ENCODE measurements around the gene CKLF.

Gene CKLF

DNA sequence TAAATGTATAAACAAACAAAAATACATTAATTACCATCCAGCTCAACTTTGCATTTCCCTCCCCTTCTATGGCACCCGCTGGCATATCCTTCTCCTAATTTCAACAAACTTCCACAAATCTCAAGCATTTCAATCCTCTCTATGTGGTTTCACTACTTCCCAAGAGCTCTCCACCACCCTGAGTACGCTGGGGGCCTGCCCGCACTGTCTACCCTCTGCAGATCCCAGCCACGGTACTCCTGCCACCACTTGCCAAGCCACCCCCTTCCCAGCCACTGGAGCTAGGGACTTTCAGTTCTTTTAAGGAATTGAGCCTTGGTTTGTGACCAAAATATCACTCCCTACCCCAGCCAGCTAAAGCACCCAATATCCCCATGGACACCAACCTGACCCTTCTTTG, 4.3 kb upstream of the CKLF start:
- TF ChIP-seq, protein P1, sequence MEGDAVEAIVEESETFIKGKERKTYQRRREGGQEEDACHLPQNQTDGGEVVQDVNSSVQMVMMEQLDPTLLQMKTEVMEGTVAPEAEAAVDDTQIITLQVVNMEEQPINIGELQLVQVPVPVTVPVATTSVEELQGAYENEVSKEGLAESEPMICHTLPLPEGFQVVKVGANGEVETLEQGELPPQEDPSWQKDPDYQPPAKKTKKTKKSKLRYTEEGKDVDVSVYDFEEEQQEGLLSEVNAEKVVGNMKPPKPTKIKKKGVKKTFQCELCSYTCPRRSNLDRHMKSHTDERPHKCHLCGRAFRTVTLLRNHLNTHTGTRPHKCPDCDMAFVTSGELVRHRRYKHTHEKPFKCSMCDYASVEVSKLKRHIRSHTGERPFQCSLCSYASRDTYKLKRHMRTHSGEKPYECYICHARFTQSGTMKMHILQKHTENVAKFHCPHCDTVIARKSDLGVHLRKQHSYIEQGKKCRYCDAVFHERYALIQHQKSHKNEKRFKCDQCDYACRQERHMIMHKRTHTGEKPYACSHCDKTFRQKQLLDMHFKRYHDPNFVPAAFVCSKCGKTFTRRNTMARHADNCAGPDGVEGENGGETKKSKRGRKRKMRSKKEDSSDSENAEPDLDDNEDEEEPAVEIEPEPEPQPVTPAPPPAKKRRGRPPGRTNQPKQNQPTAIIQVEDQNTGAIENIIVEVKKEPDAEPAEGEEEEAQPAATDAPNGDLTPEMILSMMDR (IDR thresholded peaks at IDR 0.05; ENCODE audit: insufficient read depth, low read depth, low read length, missing control alignments) = no peak
- no peak for DNase-seq (ENCODE audit: low read depth)
- H3K4me3 ChIP-seq (ENCODE audit: low read length) = no peak overlapping the region

DNA sequence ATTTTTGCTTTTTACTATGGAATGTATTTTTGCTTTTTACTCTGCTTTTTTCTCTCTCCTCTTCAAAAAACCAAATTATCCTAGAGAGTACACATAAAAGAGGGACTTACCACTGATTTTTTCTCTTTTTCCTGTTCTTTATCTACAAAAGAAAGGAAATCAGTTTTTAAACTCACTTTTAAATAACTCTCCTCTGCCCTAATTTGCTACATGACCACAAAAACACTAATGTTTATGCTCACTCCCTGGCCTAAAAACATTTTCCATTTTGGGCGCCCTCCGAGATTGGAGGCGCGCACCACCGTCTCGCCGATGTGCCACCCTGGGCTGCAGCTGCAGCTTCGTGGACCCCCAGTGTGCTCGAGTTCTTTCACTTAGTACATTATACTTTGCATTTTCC, 3.5 kb upstream of the CKLF start:
- DNase-seq (ENCODE audit: low read depth) = no peak
- TF ChIP-seq, protein P1 (IDR thresholded peaks at IDR 0.05; ENCODE audit: insufficient read depth, low read depth, low read length, missing control alignments) = no peak
- H3K4me3 ChIP-seq (ENCODE audit: low read length) = peak overlapping the region; percentile 72

DNA sequence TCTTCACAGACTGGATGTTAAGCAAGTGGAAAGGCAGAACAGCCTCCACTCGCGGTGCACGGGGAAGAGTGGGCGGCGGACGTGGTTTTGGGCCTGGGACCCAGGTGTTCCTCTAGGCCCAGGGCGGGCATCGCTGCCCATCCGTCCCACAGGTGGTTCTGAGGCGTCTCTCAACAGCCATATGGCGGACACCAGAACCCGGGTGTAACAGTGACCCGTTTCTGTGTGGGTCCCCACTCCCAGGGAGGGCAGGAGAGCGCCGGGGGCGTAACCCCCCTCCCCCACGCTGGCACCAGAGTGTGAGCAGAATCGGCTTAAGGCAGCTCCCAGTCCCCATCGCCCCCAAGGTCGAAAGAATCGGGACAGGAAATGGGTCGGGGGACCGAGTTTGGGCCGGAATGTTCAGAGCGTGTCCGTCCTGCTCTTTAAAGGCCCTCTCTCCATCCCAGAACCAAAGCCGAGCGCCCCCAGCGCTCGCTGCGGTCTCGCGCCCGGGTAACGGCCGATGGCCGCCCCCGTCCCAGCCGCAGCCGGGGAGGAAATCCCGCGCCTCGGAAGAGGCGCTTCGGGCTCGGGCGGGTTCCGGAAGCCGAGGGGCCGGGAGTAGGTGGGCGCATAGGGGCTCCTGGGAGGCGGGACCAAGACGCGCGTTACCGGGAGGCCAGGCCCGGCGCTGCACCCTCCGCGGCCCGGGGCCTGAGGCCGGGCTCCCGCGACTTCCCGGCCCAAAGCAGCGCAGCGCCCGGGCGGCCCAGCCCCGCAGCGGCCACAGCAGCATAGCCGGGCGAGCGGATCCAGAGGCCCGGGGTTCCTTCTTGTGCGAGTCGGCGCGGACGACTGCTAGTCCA, 2.9 kb upstream of the CKLF start, which contains the start of gene TK2:
Gene TK2, minus strand, starts transcription at position 839 of the 848 bp plus-strand sequence. Its CDS starts 61 bp downstream, at position 778.
- TF ChIP-seq, protein P1 (IDR thresholded peaks at IDR 0.05; ENCODE audit: insufficient read depth, low read depth, low read length, missing control alignments) = no peak
- H3K4me3 ChIP-seq (ENCODE audit: low read length) = peak within 1 kb of the TSS; percentile 72
- DNase-seq (ENCODE audit: low read depth) = peak; percentile 74

DNA sequence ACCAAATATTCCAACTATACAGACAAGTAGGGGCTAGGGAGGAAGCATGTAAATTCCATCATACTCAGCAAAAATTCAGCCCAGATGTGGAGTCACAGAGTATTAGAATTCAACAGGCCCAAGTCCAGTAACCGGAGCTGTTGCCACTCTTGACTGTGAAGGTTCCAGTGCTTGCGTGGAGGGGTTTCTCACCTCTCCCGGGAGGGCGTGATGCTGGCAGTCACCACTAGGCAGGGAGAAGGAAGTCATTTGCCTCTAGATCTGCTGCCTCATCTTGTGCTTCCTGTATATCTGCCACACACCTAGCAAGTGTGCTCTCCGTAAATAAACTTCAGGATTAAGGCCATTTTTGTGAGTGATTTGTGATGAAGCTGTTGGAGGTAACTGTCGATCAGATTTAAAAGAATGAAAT, 1.0 kb upstream of the CKLF start:
- H3K4me3 ChIP-seq (ENCODE audit: low read length) = no peak overlapping the region
- peak; percentile 27 for DNase-seq (ENCODE audit: low read depth)
- TF ChIP-seq, protein P1 (IDR thresholded peaks at IDR 0.05; ENCODE audit: insufficient read depth, low read depth, low read length, missing control alignments) = peak; percentile 35

DNA sequence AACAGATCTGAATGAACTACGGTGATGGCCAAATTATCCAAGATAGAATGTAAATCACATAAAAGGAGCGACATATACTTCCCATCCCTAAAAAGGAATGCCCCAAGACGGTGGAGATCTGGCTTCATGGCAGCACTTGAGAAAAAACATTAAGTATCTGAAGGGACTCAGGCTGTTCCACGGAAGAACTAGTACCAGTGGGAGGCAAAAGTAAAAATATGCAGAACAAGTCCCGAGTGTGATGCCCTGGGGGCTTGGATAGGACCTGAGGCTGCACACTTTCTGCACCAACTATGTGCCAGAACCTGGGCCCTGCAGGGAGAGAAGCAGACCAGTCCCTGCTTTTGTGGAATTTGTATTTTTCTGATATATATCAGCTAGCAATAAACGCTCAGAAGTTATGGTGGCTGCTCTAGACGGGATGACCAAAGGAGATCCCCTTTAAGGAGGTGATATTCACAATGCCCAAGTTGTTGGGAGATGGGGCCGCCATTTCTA, 539 bp upstream of the CKLF start:
- TF ChIP-seq, protein P1 (IDR thresholded peaks at IDR 0.05; ENCODE audit: insufficient read depth, low read depth, low read length, missing control alignments) = no peak
- peak overlapping the region; percentile 73 for H3K4me3 ChIP-seq (ENCODE audit: low read length)
- no peak for DNase-seq (ENCODE audit: low read depth)

DNA sequence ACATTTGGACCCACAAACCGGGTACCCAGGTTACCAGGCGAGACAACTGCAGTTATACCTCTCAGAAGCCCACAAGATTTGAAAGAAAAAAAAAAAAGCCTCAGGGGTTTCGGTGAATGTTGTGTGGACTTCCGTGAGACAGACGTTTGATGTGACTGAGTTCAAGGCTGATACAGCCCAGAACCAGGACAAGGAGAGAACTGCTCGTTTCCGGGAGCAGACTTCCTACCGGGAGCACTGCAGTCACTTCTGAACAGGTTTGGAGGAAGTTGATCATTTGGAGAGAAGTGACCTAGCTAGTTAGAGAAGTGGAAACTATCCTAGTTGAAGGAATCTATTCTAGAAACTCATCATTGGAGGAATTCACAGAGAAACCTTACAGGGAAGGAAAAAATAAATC, 847 bp downstream of the CKLF start:
- TF ChIP-seq, protein P1 (IDR thresholded peaks at IDR 0.05; ENCODE audit: insufficient read depth, low read depth, low read length, missing control alignments) = no peak
- peak overlapping the region; percentile 73 for H3K4me3 ChIP-seq (ENCODE audit: low read length)
- no peak for DNase-seq (ENCODE audit: low read depth)

All from epithelial cell of esophagus (primary cell).